CD4-positive, alpha-beta T cell treated with Interleukin-1 beta for 1 hour (primary cell): ENCODE data around the gene PXDN.
"Not testable (repeated sequence)": the region's sequence is repeated elsewhere in the genome, so short reads cannot be mapped to it uniquely, and the experiment has no call there.

Source experiments
- DNase-seq, 2 donors: peaks; one replicate each; pipeline ENCODE4 v3.0.0-alpha.2; 2020 to 2022

Gene PXDN

DNA sequence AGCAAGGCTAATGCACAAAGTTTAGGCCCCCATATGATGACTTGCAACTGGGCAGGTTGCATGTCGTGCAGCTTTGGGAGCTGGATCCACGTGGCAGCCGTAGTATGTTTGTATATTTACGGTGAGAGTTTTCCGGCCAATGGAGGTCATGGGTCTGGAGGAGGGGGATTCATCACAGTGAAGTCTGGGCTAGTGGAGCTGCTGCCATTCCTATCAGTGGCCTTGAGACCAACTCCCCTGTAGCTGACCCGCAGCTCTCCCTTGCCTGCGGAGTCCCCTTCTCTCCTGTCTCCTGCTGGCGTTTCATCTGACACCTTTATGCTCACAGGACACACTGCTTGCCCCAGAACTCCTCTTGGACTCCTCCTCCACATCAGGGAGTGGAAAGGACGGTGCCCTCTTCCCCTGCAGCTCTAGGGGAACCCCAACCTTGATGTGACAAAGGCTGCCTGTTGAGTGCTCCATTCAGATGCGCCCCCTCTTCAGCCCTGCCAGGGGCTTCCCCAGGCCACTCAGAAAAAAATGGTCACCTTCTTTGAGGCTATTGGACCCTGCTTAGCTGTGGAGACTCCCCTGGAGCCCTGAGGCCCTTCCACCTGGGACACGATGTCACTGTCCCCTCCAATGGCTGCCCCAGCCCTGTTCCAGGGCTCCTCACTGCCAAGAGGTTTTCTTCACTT is 121.7 kb downstream of the PXDN start:
- DNase-seq = no peak

DNA sequence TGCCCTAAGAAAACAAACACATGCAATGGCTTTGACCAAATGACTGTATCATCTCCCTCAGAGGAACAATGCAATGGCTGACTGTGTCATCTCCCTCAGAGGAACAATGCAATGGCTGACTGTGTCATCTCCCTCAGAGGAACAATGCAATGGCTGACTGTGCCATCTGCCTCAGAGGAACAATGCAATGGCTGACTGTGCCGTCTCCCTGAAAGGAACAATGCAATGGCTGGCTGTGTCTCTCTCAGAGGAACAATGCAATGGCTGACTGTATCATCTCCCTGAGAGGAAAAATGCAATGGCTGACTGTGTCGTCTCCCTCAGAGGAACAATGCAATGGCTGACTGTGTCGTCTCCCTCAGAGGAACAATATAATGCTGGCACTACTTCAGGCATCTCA is 122.3 kb downstream of the PXDN start:
- DNase-seq = not testable (repeated sequence)

DNA sequence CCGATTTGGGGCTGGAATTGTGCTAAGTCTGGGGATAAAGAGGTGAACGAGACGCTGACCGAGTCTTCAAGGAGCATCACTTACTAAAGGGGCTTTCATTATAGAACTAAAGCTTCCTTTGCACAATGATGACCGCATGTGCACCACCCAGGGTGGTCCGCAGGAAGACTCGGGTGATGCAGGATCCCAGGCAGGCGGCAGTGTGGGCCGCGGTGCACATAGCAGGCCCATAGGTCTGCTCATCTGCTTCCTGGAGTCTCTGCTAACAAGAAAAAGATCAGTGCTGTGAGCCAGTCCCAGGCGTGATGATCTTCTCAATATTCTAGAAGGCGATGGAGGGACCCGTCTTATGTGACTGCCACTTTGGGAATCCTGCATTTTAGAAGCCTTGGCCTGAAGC is 122.8 kb downstream of the PXDN start:
- DNase-seq = no peak

DNA sequence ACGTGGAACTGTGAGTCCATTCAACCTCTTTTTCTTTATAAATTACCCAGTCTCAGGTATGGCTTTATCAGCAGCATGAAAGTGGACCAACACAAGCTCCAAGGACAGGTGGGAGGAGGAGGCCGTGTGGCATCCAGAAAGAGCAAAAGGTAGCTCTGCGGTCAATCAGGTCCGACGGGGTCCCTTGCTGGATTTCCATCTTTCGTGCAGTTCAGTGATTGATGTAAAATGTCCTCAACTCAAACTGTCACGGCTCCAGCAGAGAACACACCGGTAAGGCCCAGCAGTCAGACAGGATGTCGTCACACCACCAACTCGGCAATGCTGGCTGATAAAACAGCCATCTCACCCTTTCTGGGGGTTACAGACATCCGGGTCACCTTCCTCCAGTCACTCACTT is 123.3 kb downstream of the PXDN start:
- no peak for DNase-seq

DNA sequence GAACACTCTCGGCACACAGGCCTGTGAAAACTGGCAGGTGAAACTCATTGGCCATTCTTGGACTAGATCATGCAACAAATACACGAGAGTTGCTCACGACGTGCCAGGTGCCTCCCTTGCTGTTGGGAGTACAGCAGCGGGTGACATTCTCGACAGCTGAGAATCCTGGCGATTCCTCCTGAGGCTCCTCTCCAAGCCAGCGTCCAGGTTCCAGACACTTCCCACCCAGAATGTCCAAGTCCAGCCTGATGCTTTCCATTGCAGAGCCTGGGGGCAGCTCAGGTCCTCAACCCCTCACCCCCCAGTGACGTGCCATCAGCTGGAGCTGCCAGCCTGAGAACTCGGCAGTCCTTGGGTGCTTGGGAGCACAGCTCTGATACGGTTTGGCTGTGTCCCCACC is 124.2 kb downstream of the PXDN start:
- DNase-seq = no peak

DNA sequence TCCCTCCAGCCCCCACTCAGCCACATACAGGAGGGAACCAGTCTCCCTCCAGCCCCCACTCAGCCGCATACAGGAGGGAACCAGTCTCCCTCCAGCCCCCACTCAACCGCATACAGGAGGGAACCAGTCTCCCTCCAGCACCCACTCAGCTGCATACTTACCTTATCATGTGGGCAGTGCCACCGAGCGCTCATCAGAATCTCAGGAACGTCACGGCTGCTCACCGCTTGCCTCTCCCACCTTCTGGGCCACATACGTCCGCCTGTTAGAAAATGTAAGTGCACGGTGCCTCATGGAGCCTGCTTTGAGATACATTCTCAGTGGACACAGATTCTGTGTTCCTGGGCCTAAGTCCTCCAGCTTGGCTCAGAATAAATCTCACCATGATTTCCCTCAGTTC is 124.8 kb downstream of the PXDN start:
- DNase-seq = no peak

DNA sequence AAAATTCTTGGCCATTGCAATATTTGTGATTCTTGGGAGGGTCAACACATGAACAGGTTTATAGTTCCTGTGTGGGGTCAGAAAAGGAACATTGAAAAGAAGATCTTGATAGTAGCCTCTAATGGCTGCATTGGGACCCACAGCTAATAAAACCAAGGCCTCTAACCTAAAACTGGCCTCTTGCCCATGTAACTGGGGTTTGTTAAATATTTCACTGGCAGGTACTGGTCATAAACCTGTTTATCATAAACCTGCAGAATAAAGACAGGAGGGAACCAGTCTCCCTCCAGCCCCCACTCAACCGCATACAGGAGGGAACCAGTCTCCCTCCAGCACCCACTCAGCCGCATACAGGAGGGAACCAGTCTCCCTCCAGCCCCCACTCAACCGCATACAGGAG is 125.3 kb downstream of the PXDN start:
- no peak for DNase-seq

DNA sequence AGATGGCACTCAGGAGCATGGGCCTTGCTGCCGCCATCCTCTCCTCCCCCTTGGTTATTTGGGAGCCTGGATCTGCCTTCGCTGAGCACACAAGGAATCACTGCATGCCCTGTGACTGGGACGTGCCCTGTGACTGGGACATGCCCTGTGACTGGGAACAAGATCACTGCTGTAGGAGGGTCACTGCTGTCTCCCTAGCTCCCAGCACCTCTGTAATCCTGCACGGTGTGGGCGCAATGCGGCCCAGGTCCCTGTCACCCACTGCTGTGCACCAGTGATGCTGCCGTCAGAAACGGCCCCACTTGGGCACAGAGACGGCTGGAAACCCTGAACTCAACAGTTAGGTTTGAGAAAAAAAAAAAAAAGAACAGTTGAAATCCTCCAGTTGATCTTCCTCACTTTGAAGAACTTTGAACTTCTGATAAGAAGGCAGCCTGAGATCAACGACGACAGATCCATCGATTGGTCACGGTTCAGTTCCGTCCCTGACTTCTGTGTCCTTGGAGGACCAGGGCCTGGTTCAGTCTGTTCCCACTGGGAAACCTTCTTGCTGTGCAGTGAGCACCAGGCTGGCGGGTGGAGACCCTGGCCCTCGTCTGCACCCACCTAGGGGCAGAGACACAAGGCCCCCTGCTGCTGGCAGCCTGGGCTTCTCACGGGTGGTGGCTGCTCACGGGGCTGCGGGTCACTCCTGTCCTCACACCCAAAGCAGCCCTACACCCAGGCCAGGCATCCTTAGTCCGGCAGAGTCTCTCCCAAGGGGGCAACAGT is 125.9 kb downstream of the PXDN start:
- DNase-seq = no peak

DNA sequence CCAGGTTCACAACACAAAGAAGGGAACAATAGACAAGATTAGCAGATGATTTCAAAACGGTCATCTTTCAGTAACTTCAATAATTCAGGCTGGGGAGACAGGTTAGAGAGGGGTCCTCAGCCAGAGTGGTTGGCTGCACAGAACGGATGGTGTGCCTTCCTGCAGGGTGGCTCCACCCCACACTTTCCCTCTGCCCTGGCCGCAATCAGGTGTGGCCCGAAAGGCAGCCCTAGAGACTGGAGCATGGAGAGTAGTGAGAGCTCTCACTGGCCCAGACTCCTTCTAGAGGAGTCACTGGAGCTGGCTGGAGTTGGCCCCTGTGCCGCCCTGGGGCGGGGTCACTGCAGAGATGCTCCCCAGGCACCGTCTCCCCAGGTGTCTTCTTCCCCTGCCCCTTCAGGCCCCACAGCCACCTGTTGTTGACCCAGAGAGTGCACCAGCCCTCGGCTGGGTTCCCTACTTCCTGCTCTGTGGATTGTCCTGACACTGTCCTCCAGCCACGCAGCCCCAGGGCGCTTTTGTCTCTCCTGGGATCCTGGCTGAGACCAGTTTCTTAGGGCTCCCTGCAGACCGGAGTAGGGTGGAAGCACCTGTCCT is 126.8 kb downstream of the PXDN start:
- DNase-seq = no peak

DNA sequence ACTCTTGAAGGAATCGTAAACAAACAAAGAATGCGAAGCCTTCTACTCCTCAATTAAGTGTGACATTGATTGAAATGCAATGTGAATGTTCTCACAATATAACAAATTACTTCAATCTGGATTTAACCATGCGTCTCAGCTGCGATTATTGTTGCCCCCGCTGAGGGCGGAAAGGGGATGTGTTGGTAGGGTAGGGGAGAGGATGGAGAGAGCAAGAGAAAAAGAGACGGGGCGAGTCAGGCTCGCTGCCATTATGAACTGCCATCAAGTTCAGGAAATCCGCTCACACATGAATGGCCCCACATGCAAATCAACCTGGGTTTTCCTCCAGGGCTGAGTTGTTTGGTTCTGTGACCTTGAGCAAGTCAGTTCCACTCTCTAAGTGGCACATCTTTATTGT is 129.8 kb downstream of the PXDN start:
- DNase-seq = peak in 1 of 2 donors; percentile 36

DNA sequence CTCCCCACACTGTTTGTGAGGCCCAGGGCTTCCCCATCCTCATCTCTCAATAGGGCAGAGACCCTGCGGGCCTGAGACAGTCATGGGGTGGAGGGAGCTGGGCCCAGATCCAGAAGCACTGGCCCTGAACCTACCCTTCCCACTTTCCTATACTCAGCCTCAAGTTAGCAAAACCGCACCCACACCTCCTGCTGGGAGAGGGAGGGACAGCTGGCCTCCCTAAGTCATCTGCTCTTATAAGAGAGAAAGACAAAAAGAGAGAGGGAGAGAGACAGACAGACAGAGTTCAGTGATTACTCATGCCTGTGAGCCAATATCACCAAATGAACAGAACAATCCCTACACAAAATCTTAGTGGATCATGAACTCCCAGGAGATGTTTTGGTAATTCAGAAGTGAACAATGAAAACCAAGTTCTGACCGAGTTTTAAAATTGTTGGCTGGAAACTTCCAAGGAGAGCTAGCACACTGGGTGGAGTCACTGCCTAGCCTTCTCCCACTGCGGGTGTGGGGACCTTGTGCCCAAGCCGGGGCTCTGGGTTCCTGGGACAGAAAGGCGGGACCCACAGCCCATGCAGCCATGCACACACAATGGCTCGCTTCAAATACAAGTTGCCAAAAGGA is 130.5 kb downstream of the PXDN start:
- no peak for DNase-seq

DNA sequence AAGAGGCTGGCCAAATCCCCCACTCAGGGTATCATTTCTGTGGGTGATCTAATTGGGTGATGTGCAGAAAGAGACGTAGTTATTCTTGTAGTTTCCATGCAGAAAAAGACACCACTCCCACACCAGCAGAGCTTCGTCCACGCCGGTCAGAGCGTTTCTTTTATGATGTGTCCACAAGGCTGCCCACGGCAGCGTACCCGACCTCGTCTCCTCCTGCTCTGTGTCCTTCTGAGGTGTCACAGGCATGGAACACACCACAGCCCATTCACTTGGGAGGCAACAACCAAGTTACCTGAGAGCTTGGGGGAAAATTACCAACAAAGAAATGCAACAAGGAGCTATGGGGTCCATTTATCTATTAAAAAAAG is 131.3 kb downstream of the PXDN start:
- DNase-seq = no peak

DNA sequence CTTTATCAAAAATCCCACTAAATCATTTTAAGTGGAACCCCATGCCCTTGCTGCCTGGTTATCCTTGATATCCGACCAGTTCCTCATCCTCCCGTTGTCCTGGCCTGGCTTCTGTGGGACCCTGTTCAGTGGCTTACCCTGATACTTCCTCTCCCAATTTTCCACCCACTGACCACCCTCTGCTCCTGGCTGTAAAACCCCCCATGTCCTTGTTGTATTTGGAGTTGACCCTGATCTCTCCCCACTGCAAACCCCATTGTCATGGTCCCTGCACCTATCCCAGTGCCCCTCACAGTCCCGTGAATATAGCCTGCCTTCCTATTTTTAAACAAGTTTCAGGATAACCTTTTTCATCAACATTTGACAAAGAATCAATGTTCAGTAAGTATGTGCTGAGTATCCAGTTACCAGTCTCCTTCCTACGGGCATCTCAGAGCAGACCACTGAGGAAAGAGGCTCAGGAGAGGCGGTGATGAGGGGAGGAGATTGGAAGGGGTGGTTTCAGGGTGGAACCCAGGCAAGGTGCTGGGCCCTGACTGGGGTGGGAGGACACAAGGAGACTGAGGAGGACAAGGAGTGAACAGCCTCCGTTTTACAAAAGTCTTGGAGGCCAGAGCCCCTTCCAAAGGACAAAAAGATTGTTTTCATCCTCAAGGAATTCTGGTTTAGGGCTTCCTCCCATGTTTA is 131.8 kb downstream of the PXDN start:
- DNase-seq = no peak

DNA sequence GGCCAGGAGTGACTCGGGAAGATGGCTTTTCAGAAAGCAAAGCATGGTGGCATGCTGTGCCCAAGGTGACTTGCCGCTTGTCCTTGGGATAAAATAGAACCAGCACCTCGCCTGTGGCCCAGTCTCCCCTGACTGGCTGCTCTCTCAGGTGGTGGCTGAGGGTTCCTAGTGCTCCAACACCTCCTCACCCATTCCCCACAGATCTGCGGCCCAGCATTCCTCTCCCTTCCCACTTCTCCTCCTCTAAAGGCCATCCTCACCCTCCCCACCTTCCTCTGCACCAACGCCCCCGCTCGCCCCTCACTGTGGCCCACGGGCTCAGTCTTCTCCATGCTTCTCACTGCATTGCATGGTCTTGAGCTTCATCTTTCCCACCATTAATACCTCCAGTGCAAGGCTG is 132.4 kb downstream of the PXDN start:
- no peak for DNase-seq

DNA sequence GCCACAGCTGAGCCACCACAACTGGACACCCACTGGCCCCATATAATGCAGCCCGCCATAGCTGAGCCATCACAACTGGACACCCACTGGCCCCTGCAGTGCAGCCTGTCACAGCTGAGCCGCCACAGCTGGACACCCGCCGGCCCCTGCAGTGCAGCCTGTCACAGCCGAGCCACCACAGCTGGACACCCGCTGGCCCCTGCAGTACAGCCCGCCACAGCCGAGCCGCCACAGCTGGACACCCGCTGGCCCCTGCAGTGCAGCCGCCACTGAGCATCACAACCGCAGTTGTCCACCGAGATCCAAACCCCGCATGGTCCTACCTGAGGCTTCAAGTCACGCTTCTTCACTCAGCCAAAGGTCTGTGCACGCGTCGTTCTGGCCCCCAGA is 134.2 kb downstream of the PXDN start:
- no peak for DNase-seq

DNA sequence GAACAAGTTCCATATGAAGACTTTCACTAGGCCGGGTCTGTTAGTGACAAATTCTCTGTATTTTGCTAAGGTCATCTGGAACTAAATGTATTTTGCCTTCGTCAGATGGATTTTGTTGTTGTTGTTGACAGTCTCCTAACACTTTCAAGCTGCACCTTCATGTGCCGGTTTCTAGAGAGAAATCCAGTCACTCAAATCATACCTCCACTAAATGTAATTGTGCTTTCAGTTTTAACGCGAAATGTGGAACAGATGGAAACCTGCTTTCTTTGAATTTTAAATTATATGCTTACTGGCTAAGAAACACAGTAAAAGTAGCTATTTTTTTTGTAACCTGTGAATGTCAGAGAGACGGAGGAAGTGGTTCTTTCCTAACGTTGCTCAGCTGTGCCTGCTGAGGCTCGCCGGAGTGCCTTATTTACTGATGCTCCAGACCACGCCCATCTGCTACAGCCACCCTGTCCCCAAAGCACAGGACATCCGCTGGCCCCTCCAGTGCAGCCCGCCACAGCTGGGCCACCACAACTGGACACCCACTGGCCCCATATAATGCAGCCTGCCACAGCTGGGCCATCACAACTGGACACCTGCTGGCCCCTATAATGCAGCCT is 134.7 kb downstream of the PXDN start:
- no peak for DNase-seq

DNA sequence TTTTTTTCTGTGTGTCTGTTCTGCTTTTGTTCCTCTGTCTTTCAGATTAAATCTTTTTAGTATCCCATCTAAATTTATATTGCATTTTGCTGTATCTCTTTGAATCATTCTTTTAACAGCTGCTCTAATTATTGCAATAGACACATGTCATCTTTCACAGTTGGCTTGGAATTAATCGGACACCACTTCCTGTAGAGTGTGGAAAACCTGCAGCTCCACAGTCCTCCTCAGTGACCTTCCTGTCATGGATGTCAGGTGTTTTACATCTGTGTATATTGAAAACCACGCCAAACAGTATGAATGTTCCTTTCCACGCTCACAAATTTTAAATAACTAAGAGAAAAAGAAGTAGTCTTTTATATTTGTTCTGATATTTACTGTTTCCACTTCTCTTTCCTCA is 135.3 kb downstream of the PXDN start:
- DNase-seq = no peak

DNA sequence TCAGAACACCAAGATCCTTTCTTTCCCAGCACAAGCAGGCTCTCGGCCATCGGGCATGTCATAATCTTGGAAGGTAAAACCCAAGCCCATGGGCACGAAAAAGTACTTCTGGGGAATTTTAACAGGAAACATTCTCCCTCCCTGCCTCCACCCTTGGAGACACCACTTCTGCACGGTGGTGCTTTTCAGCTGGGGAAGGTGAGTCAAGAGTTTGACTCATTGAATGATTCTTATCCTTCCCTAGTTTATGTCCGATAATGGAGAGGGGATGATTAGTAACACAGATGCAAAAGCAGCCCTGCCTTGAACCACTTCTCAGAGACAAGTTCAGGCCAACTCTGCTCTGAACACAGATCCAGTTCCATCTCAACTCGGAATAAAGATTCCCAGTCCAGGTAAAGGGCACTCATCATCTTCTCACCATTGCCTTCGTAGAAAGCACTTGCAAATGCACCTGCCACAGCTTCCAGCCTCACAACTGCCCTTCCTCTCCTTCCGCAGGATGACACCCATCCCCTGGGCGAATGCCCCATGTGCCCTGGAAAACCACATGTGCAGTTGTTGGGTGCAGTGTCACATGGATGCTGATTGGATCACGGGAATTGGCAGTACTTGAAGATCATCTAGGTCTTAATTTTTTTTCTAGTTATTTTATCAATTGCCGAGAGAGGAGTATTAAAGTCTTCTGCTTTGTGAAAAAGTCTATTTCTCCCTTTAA is 136.2 kb downstream of the PXDN start:
- no peak for DNase-seq

DNA sequence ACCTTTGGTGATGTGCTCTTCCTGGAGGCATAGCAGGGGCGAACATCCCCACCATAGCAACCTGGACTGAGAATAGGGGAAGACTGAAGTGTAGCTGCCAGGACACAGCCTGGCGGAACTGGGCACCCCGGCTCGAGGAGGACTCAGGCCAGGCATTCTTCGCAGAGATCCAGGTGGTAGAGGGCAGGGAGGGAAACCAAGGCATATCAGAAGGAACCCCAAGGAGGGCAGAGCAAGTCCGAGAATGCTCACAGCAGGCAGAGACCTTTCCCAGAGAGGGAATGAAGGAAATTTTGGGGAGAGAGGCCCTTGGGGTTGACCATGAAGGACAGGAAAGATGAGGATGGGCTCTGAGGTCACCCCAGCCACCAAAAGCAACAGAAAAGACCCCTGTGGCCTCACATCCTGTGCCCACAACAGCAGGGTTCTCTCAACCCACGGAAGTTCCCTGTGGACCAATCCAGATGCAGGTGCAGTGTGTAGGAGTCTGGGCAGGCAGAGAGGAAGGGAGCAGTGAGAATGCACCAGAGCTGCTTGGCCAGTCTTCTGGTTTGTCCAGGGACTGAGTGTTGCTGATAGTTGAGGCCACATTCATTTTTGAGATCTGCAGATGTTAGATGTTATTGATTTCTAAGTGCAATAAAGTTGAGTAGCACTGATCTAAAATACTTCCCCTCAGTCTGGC is 136.9 kb downstream of the PXDN start:
- DNase-seq = no peak

DNA sequence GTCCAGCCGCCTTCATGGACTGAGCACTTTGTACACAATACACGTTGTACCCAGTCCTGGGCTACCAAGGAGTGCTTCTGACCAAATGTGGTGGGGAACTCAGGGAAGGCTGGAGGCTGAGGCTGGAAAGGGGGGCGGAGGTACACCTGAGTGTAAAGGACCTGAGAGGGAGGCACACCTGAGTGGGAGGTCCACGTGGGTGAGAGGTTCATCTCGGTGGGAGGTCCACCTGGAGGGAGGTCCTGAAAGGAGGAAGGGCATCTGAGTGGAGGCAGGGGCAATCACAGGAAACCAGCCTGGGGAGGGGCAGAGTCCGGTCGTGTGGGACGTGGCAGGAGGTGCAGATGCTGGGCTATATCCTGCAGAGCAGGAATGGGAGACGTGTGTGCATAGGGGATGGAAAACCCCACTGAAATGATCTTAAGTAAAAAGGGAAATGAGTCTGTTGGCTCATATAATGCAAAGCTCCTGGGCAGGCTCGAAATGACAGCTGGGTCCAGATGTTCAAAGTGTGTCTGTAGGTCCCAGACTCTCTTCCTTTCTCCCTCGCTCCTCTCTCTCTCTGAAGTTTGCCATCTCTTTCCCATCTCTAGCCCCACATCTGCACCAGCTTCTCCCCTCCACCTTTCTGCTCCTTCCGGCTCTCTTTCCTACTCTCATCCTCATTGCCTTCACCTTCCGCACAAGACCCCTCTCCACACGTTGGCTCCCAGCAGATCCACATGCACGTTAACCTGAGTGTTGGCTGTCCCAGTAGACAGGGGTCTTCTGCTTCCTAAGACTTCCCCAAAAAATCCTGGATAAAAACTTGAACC is 137.7 kb downstream of the PXDN start:
- DNase-seq = no peak

DNA sequence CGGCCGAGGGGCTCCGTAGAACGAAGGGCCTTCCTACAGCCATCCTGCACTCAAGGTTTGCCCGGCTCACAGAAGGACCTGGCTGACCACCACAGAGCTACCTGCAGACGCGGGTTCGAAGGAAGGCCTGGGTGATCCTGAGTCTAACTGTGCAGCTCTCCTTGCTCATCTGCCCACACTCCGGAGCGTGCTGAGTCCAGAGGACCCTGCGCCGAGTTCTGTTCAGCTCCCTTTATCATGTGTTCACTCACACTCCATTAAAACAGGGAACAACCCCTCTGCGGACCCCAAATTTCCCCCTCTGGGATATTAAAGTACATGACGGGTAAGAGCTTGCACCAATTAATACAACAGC is 138.3 kb downstream of the PXDN start:
- DNase-seq = no peak
